Measurements from ENCODE around the gene BMP6.

BMP6 gene

DNA sequence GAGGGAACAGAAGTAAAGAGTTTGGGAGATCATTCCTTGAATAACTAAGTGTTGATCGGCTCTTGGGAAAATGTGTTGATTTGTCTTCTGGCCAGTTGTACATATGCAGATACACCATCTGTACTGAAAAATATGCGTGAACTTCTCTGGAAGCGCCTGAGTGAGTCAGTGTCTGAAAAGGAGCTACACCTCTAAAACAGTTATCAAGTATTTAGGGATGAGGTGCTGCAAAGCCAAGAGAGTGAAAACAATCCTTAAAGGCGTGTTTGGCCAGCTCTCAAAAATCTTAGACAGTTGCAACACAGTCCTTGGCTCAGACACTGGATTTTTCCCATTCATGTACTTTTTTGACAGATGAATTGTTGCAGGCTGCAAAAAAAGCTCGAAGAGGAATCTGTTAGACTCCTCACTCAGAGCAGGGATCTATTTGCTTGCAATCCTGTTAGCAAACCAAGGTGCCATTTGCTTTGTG is 61.3 kb downstream of the BMP6 start:
- H3K4me1 ChIP-seq (ENCODE audit: insufficient read depth, low read length): no peaks in the 10 kb centered on the region
- H3K27me3 ChIP-seq (ENCODE audit: insufficient read depth, low read length, poor library complexity): peaks cover 3% of the 10 kb centered on the region
- H3K27ac ChIP-seq (ENCODE audit: low read length): no peak overlapping the region
- ATAC-seq (ENCODE audit: insufficient read depth, low read depth): no peak
- no peaks in the 10 kb centered on the region for H3K79me2 ChIP-seq (ENCODE audit: insufficient read depth, low read length)
- no peak overlapping the region for H3K4me3 ChIP-seq (ENCODE audit: low read depth in 1 of 2, low read length in 2 of 2)
- no peaks in the 10 kb centered on the region for H4K20me1 ChIP-seq (ENCODE audit: insufficient read depth, low read length)
- no peak overlapping the region for H3K4me2 ChIP-seq (ENCODE audit: insufficient read depth, low read length)
- H3K9ac ChIP-seq (ENCODE audit: low read depth, low read length): no peak overlapping the region
- no peak overlapping the region for H2AFZ ChIP-seq (ENCODE audit: low read depth, low read length)
- no peaks in the 10 kb centered on the region for H3K36me3 ChIP-seq (ENCODE audit: insufficient read depth, low read length)
- no peak for TF ChIP-seq EZH2 (IDR thresholded peaks at IDR 0.05; ENCODE audit: borderline replicate concordance, low read depth, low read length, severe bottlenecking)
- TF ChIP-seq, protein P1, sequence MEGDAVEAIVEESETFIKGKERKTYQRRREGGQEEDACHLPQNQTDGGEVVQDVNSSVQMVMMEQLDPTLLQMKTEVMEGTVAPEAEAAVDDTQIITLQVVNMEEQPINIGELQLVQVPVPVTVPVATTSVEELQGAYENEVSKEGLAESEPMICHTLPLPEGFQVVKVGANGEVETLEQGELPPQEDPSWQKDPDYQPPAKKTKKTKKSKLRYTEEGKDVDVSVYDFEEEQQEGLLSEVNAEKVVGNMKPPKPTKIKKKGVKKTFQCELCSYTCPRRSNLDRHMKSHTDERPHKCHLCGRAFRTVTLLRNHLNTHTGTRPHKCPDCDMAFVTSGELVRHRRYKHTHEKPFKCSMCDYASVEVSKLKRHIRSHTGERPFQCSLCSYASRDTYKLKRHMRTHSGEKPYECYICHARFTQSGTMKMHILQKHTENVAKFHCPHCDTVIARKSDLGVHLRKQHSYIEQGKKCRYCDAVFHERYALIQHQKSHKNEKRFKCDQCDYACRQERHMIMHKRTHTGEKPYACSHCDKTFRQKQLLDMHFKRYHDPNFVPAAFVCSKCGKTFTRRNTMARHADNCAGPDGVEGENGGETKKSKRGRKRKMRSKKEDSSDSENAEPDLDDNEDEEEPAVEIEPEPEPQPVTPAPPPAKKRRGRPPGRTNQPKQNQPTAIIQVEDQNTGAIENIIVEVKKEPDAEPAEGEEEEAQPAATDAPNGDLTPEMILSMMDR (IDR thresholded peaks at IDR 0.05; ENCODE audit: borderline replicate concordance, extremely low read depth, low read length, poor library complexity, severe bottlenecking): no peak
- no peak for DNase-seq
- H3K9me3 ChIP-seq (ENCODE audit: insufficient read depth, low read length, severe bottlenecking): no peaks in the 10 kb centered on the region

DNA sequence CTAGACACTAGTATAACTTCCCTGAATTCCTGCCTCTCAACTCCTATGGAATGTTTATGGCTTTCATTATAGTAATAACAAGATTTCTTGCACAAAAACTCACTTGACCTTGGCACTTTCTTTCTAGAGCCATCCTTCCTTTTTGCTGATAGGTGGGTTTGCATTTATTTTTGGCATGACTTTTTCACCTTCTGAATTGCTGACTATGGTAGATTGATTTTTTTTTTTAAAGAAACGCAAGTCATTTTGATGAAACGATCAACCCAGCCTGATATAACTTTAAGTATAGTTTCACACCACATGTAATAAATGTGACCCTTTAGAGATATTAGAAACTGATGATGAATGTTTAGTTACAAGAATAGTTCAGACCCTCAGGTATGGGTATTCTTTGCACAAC is 61.8 kb downstream of the BMP6 start:
- no peaks in the 10 kb centered on the region for H3K4me1 ChIP-seq (ENCODE audit: insufficient read depth, low read length)
- H3K27ac ChIP-seq (ENCODE audit: low read length): no peak overlapping the region
- H3K9ac ChIP-seq (ENCODE audit: low read depth, low read length): no peak overlapping the region
- H3K4me2 ChIP-seq (ENCODE audit: insufficient read depth, low read length): no peak overlapping the region
- H3K9me3 ChIP-seq (ENCODE audit: insufficient read depth, low read length, severe bottlenecking): no peaks in the 10 kb centered on the region
- no peak overlapping the region for H3K4me3 ChIP-seq (ENCODE audit: low read depth in 1 of 2, low read length in 2 of 2)
- TF ChIP-seq EZH2 (IDR thresholded peaks at IDR 0.05; ENCODE audit: borderline replicate concordance, low read depth, low read length, severe bottlenecking): no peak
- TF ChIP-seq, protein P1 (IDR thresholded peaks at IDR 0.05; ENCODE audit: borderline replicate concordance, extremely low read depth, low read length, poor library complexity, severe bottlenecking): no peak
- no peak overlapping the region for H2AFZ ChIP-seq (ENCODE audit: low read depth, low read length)
- H3K79me2 ChIP-seq (ENCODE audit: insufficient read depth, low read length): no peaks in the 10 kb centered on the region
- H4K20me1 ChIP-seq (ENCODE audit: insufficient read depth, low read length): no peaks in the 10 kb centered on the region
- peaks cover 3% of the 10 kb centered on the region for H3K27me3 ChIP-seq (ENCODE audit: insufficient read depth, low read length, poor library complexity)
- no peaks in the 10 kb centered on the region for H3K36me3 ChIP-seq (ENCODE audit: insufficient read depth, low read length)
- DNase-seq (no peak), ATAC-seq (ENCODE audit: insufficient read depth, low read depth) (no peak)

DNA sequence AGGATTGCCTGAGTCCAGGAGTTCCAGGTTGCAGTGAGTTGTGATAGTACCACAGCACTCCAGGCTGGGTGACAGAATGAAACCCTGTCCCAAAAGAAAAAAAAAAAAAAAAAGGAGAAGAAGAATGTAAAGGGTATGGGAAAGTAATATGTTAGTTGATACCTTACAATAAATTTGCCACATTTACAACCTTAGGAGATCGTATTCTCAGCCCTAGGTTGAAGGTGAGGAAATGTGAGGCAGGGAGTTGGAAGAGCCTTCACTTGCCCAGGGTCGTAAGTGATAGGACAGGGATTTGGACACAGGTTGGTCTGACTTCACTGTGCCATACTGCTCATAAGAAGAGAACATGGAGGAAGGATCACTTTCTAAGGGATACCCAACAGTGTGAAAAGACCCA is 68.6 kb downstream of the BMP6 start:
- ATAC-seq (ENCODE audit: insufficient read depth, low read depth) (no peak), DNase-seq (no peak)
- Histone ChIP-seq H2AFZ (ENCODE audit: low read depth, low read length) (no peak overlapping the region), H3K4me3 (ENCODE audit: low read depth in 1 of 2, low read length in 2 of 2) (no peak overlapping the region), H3K9me3 (ENCODE audit: insufficient read depth, low read length, severe bottlenecking) (no peaks in the 10 kb centered on the region), H3K4me1 (ENCODE audit: insufficient read depth, low read length) (no peaks in the 10 kb centered on the region), H3K9ac (ENCODE audit: low read depth, low read length) (no peak overlapping the region), H3K4me2 (ENCODE audit: insufficient read depth, low read length) (no peak overlapping the region), H3K27me3 (ENCODE audit: insufficient read depth, low read length, poor library complexity) (peaks cover 9% of the 10 kb centered on the region), H3K79me2 (ENCODE audit: insufficient read depth, low read length) (no peaks in the 10 kb centered on the region), H3K27ac (ENCODE audit: low read length) (no peak overlapping the region), H4K20me1 (ENCODE audit: insufficient read depth, low read length) (no peaks in the 10 kb centered on the region), H3K36me3 (ENCODE audit: insufficient read depth, low read length) (no peaks in the 10 kb centered on the region)
- TF ChIP-seq, protein P1 (IDR thresholded peaks at IDR 0.05; ENCODE audit: borderline replicate concordance, extremely low read depth, low read length, poor library complexity, severe bottlenecking): no peak
- no peak for TF ChIP-seq EZH2 (IDR thresholded peaks at IDR 0.05; ENCODE audit: borderline replicate concordance, low read depth, low read length, severe bottlenecking)

DNA sequence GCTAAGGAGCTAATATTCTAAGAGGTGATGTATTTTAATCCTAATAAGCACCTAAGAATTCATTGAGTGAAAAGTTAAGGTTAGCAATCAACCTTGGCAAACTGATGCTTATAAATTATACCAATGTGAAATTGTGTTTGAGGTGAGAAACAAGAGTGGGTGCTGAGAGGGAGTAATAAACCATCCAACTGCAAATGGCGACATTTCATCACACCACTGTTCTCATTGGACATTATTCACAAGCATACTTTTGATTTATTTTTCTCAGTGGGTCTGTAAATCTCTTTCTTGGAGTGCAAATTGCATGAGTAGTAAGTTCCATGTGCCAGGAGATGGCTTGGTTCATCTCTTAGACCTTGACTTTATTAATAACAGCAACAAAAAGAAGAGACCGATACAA is 71.5 kb downstream of the BMP6 start:
- no peak overlapping the region for H3K4me2 ChIP-seq (ENCODE audit: insufficient read depth, low read length)
- TF ChIP-seq, protein P1 (IDR thresholded peaks at IDR 0.05; ENCODE audit: borderline replicate concordance, extremely low read depth, low read length, poor library complexity, severe bottlenecking): no peak
- TF ChIP-seq EZH2 (IDR thresholded peaks at IDR 0.05; ENCODE audit: borderline replicate concordance, low read depth, low read length, severe bottlenecking): no peak
- no peaks in the 10 kb centered on the region for H3K9me3 ChIP-seq (ENCODE audit: insufficient read depth, low read length, severe bottlenecking)
- no peaks in the 10 kb centered on the region for H4K20me1 ChIP-seq (ENCODE audit: insufficient read depth, low read length)
- peaks cover 9% of the 10 kb centered on the region for H3K27me3 ChIP-seq (ENCODE audit: insufficient read depth, low read length, poor library complexity)
- no peak overlapping the region for H3K9ac ChIP-seq (ENCODE audit: low read depth, low read length)
- no peak overlapping the region for H3K27ac ChIP-seq (ENCODE audit: low read length)
- no peak overlapping the region for H2AFZ ChIP-seq (ENCODE audit: low read depth, low read length)
- DNase-seq: no peak
- H3K79me2 ChIP-seq (ENCODE audit: insufficient read depth, low read length): no peaks in the 10 kb centered on the region
- H3K4me1 ChIP-seq (ENCODE audit: insufficient read depth, low read length): no peaks in the 10 kb centered on the region
- H3K36me3 ChIP-seq (ENCODE audit: insufficient read depth, low read length): no peaks in the 10 kb centered on the region
- no peak for ATAC-seq (ENCODE audit: insufficient read depth, low read depth)
- no peak overlapping the region for H3K4me3 ChIP-seq (ENCODE audit: low read depth in 1 of 2, low read length in 2 of 2)
